ENCODE data around the gene ITGB3.
"Not testable (repeated sequence)": the region's sequence is repeated elsewhere in the genome, so short reads cannot be mapped to it uniquely, and the experiment has no call there.

Gene ITGB3

DNA sequence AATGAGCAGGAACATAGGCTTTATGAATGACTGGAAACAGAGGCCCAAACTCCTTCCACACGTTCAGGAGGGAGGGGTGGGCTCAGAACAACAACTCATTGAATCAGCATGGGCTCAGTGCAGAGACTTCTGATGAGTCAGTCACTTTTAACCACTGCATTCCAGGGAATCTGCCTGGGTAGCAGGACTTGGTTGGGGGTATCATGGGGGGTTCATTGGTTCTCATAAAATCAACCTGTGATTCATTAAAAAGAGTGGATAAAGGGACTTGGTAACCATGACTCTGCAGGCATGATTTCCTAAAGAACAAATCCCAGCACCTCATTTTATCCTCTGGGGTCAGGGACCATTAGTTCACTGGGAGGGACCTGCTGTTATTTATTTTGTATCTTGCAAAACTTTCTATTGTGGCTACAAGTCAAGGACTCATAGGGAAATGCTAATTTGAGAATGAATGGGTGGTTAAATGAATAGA is 13.8 kb downstream of the ITGB3 start:
- Histone ChIP-seq H3K36me3 (ENCODE audit: insufficient read depth, low read length) (no peaks in the 10 kb centered on the region), H3K4me1 (ENCODE audit: insufficient read depth, low read length) (peaks cover 6% of the 10 kb centered on the region; the same call in 1 of the 2 replicates), H3K9ac (ENCODE audit: low read depth, low read length) (no peak overlapping the region)

DNA sequence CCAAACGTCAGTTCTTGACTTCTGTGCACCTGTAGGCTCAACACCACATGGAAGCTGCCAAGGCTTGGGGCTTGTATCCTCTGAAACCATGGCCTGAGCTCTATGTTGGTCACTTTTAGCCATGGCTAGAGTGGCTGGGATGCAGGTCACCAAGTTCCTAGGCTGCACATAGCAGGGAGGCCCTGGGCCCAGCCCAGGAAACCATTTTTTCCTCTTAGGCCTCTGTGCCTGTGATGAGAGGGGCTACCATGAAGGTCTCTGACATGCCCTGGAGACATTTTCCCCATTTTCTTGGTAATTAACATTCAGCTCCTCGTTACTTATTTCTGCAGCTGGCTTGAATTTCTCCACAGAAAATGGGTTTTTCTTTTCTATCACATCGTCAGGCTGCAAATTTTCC is 15.3 kb downstream of the ITGB3 start:
- H3K9ac ChIP-seq (ENCODE audit: low read depth, low read length); H3K4me1 ChIP-seq (ENCODE audit: insufficient read depth, low read length); H3K36me3 ChIP-seq (ENCODE audit: insufficient read depth, low read length); H3K9me3 ChIP-seq (ENCODE audit: control insufficient read depth, insufficient read depth, low read length): not testable (repeated sequence)

More for the DNA sequence above, 13.8 kb downstream of the ITGB3 start:
- no peaks in the 10 kb centered on the region for H3K9me3 ChIP-seq (ENCODE audit: control insufficient read depth, insufficient read depth, low read length)

DNA sequence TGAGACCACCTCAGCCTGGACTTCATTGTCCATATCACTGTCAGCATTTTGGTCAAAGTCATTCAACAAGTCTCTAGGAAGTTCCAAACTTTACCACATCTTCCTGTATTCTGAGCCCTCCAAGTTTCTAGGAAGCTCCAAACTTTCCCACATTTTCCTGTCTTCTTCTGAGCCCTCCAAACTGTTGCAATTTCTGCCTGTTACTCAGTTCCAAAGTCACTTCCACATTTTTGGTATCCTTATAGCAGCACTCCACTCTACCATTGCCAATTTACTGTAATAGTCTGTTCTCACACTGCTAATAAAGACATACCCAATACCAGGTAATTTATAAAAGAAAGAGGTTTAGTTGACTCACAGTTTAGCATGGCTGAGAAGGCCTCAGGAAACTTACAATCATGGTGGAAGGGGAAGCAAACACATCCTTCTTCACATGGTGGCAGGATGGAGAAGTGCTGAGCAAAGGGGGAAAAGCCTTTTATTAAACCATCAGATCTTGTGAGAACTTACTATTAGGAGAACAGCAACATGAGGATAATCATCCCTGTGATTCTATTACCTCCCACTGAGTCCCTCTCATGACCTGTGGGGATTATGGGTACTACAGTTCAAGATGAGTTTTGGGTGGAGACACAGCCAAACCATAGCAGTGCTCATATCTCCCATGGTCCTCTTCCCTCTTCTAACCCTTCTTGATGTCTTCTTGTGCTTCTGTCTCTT is 16.1 kb downstream of the ITGB3 start:
- not testable (repeated sequence) for H3K9me3 ChIP-seq (ENCODE audit: control insufficient read depth, insufficient read depth, low read length); H3K36me3 ChIP-seq (ENCODE audit: insufficient read depth, low read length); H3K4me1 ChIP-seq (ENCODE audit: insufficient read depth, low read length); H3K9ac ChIP-seq (ENCODE audit: low read depth, low read length)

DNA sequence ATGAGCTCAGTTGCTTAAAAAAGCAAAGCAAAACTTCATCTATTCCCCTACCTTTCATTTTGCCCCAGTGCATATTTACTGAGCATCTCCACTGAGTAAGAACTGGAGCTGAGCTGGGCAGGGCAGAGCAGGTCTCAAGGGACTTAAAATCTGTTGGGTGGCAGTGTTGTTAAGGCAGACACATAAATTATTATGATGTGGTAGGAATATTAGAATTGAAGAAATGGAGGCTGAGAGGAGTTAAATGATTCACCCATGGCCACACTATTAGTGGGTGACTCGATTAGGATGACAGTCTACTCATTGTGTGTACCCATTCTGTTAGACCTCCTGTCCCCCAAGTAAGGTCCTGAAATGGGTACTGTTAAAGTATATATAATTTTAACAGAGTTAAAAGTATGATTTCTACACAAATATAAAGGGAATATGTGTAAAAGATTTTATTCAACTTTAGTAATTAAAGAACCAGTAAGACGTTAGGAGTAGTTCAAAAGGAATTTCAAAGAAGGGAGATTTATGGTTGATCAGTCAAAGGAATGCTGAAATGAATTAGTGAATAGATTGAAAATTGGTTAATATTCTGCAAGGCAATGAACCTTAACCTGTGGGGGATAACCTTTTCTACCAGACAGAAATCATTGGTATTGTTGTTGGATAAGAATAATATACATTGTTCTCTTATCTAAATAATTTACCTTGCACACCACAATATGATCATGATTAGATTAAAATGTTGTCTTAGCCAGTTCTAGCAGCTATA is 17.5 kb downstream of the ITGB3 start:
- no peaks in the 10 kb centered on the region for H3K36me3 ChIP-seq (ENCODE audit: insufficient read depth, low read length)
- H3K4me1 ChIP-seq (ENCODE audit: insufficient read depth, low read length), result peaks cover 19% of the 10 kb centered on the region
- H3K9me3 ChIP-seq (ENCODE audit: control insufficient read depth, insufficient read depth, low read length), result no peaks in the 10 kb centered on the region
- no peak overlapping the region for H3K9ac ChIP-seq (ENCODE audit: low read depth, low read length)

DNA sequence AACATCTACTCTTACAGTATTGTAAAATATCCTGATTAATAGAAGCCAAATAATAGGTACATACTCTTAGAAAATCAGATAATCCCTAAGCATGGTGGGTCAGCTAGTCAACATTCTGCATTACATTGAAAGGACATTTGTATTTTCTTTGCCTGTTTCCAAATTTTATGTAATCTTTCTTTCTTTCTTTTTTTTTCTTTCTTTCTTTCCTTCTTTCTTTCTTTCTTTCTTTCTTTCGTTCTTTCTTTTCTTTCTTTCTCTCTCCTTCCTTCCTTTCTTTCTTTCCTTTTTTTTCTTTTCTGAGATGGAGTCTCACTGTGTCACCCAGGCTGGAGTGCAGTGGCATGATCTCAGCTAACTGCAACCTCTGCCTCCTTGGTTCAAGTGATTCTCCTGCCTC is 18.9 kb downstream of the ITGB3 start:
- H3K36me3 ChIP-seq (ENCODE audit: insufficient read depth, low read length), result no peaks in the 10 kb centered on the region
- peaks cover 22% of the 10 kb centered on the region for H3K4me1 ChIP-seq (ENCODE audit: insufficient read depth, low read length)
- H3K9ac ChIP-seq (ENCODE audit: low read depth, low read length), result no peak overlapping the region
- H3K9me3 ChIP-seq (ENCODE audit: control insufficient read depth, insufficient read depth, low read length), result no peaks in the 10 kb centered on the region

DNA sequence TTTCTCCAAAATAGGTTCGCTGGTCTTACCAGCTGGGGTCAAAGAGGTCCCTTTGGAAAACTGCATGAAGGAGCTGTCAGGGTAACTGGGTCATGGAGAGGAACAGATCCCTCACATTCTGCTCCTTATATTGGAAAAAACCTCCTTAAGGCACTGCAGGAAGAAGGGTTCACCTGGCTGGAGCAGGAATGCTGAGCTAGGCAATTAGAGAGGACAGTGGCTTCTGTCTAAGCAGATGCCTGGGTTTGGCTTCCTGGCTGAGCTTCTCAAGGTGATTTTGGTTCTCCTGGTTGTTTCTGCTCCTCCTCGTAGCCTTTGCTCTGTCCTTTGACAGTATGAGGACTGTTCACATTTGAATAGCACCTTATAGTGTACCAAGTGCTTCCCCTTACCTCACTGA is 19.6 kb downstream of the ITGB3 start:
- H3K9ac ChIP-seq (ENCODE audit: low read depth, low read length), result no peak overlapping the region
- peaks cover 22% of the 10 kb centered on the region for H3K4me1 ChIP-seq (ENCODE audit: insufficient read depth, low read length)
- H3K36me3 ChIP-seq (ENCODE audit: insufficient read depth, low read length), result no peaks in the 10 kb centered on the region
- no peaks in the 10 kb centered on the region for H3K9me3 ChIP-seq (ENCODE audit: control insufficient read depth, insufficient read depth, low read length)

DNA sequence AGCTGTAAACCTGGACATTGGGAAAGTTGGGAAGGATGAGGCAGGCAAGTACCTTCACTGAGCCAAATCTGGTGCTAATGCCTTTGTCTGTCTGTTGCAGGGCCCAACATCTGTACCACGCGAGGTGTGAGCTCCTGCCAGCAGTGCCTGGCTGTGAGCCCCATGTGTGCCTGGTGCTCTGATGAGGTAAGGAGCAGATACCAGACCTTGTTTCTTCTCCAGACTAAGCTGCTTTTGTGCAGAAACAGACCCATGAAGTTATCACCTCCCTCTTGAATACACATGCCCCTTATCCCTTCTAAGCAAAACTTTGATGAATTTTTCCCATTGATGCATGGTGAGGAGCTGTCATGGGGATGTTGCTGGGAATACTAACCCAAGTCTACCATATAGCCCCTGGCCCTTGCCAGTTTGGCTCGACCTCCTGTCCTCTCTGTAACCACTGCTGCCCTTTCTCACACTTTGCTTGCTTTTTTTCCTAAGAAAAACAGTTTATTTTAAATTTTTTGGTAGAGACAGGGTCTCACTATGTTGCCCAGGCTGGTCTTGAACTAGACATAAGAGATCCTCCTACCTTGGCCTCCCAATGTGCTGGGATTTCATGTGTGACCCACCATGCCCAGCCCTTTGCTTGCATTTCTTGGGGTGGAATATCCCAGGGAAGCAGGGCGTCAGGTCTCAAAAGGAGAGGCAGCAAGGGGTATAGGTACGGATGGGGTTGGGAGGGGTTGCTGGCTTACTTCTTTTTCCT is 20.9 kb downstream of the ITGB3 start:
- Histone ChIP-seq H3K36me3 (ENCODE audit: insufficient read depth, low read length) (no peaks in the 10 kb centered on the region), H3K9ac (ENCODE audit: low read depth, low read length) (no peak overlapping the region), H3K9me3 (ENCODE audit: control insufficient read depth, insufficient read depth, low read length) (no peaks in the 10 kb centered on the region), H3K4me1 (ENCODE audit: insufficient read depth, low read length) (peaks cover 32% of the 10 kb centered on the region)

DNA sequence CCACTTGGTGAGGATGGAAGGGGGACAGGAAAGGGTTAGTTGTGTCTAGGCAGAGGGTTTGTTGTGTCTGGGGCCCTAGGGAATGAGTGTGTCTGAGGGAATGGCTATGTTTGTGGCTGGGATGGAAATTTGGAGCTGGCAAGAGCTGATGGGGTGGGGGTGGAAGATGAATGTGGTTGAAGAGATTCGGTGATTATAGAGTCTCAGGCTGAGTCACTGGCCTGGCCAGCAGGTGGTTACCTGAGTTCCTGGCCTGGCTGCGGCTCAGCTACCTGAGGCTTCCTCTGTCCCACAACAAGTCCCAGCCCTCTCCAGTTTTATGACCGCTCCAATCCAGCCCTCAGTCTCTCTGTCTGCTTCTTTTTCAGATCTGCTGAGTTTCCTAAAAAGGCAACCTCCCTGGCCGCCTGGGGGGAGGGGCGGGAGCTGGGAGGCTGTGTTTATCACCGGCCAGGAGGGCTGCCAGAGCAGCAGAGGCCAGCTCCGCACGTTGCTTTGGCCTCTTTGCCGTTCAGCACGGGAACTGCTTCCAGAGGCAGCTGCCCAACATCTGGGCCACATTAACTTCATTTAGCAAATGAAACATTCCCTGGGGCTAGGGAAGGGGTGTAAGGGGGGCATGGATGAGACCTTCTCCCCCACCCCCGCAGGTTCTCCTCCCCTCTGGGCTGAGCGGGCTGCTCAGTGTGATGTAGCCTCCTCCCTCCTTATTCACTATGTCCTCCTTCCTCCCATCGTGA is 21.8 kb downstream of the ITGB3 start:
- Histone ChIP-seq H3K9me3 (ENCODE audit: control insufficient read depth, insufficient read depth, low read length) (no peaks in the 10 kb centered on the region), H3K9ac (ENCODE audit: low read depth, low read length) (peak overlapping the region; percentile 21), H3K4me1 (ENCODE audit: insufficient read depth, low read length) (peaks cover 35% of the 10 kb centered on the region), H3K36me3 (ENCODE audit: insufficient read depth, low read length) (no peaks in the 10 kb centered on the region)

DNA sequence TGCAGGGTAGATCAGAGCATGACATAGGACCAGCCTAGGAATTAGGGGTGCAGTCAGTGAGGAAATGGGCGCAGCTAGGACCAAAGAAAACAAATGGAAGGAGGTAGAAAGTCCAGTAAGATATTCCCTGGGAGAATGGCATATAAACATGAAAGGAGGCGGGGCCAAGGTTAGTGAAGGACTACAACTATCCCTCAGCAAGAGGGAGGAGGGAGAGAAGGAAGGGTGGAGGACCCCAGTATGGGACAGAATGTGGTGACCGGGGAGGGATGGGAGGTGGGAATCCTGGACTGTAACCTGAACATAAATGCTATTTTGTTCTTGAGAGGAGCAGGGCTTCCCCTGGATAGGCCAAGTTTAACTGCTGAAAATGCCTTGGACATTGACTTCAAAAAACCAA is 22.8 kb downstream of the ITGB3 start:
- no peaks in the 10 kb centered on the region for H3K9me3 ChIP-seq (ENCODE audit: control insufficient read depth, insufficient read depth, low read length)
- H3K36me3 ChIP-seq (ENCODE audit: insufficient read depth, low read length), result no peaks in the 10 kb centered on the region
- peaks cover 35% of the 10 kb centered on the region for H3K4me1 ChIP-seq (ENCODE audit: insufficient read depth, low read length)
- no peak overlapping the region for H3K9ac ChIP-seq (ENCODE audit: low read depth, low read length)

DNA sequence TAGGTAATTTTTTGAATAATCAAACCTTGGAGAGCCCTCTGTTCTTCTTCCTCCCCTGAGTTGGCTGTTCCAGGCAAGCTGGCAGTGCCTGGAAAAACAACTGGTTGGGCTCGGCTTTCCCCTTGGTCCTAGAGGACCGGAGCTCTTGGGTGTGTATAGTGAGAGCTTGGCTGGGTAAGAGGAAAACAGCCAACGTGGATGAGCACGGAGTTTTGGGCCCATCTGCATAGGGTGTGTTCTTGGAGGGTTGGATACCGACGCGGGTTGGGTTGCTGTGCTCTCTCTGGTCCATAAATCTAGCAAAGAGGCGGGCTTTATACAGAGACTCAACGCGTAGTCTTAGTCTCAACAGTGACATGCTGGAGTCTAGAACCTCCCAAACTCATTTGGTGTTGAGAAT is 23.2 kb downstream of the ITGB3 start:
- no peaks in the 10 kb centered on the region for H3K36me3 ChIP-seq (ENCODE audit: insufficient read depth, low read length)
- H3K9me3 ChIP-seq (ENCODE audit: control insufficient read depth, insufficient read depth, low read length), result no peaks in the 10 kb centered on the region
- H3K9ac ChIP-seq (ENCODE audit: low read depth, low read length), result no peak overlapping the region
- peaks cover 35% of the 10 kb centered on the region for H3K4me1 ChIP-seq (ENCODE audit: insufficient read depth, low read length)

DNA sequence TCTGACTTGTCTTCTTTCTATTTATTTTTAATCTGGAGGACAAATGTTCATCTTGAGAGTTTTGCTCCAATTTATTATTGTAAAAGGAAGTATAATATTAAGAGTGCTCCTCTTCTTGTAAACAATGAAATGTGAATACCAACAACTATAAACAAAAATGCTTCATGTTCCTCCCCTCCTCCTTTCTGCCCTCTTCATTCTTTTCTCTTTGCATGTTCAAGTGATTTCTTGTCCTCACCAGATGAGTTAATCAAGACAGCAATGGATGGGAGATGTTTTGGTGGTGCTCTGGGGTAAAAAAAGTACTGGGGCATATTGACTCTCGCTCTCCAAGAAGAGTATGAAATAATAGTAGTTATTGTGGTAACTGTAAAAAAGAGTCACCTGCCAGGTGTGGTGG is 24.3 kb downstream of the ITGB3 start:
- peaks cover 35% of the 10 kb centered on the region for H3K4me1 ChIP-seq (ENCODE audit: insufficient read depth, low read length)
- H3K9me3 ChIP-seq (ENCODE audit: control insufficient read depth, insufficient read depth, low read length), result no peaks in the 10 kb centered on the region
- no peaks in the 10 kb centered on the region for H3K36me3 ChIP-seq (ENCODE audit: insufficient read depth, low read length)
- no peak overlapping the region for H3K9ac ChIP-seq (ENCODE audit: low read depth, low read length)

DNA sequence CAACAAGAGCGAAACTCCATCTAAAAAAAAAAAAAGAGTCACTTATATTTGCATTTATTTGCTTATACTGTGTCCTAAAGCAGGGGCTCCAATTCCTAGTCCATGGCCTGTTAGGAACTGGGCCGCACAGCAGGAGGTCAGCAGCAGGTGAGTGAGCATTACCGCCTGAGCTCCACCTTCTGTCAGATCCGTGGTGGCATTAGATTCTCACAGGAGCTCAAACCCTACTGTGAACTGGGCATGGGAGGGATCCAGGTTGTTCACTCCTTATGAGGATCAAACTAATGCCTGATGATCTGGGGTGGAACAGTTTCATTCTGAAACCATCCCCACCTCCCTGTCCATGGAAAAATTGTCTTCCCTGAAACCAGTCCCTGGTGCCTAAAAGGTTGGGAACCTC is 24.9 kb downstream of the ITGB3 start:
- Histone ChIP-seq H3K4me1 (ENCODE audit: insufficient read depth, low read length) (peaks cover 35% of the 10 kb centered on the region), H3K9ac (ENCODE audit: low read depth, low read length) (no peak overlapping the region), H3K9me3 (ENCODE audit: control insufficient read depth, insufficient read depth, low read length) (no peaks in the 10 kb centered on the region), H3K36me3 (ENCODE audit: insufficient read depth, low read length) (no peaks in the 10 kb centered on the region)

DNA sequence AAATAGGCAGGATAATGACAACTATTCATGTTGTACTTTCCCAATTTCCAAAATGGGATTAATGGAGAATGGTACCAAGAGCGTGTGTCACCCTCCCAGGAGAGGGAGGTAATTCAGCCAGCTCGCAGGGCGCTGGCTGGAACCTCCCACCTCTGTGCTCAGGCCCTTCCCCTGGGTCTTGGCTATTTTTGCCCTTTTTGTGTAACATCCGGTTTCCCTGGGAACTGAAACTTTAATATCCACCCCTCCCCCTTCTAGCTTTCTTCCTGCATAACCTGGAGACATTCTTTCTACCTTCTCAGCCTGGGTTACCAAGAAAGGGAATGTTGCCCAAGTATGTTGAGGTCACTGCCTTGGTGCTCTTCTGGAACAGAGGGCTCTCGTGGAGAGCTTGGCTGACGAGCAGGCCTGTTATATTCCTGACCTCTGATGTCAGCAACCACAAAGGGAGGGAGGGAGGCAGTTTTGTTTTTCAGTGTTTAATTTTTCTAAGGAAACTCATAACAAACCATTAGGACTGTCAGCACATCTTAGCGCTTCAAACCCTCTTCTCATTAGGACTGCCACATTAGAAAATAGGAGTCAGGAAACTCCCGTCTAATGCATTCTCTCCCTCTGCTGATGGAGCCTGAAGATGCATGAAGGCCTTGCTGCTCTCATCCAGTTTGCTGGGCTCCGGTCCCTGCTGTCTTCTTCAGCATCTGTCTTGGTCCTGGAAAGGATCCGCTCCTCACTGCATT is 25.6 kb downstream of the ITGB3 start:
- Histone ChIP-seq H3K4me1 (ENCODE audit: insufficient read depth, low read length) (peaks cover 35% of the 10 kb centered on the region), H3K36me3 (ENCODE audit: insufficient read depth, low read length) (no peaks in the 10 kb centered on the region), H3K9ac (ENCODE audit: low read depth, low read length) (no peak overlapping the region), H3K9me3 (ENCODE audit: control insufficient read depth, insufficient read depth, low read length) (no peaks in the 10 kb centered on the region)

Data from ES-I3 (cell line).